ENCODE data around the gene PLEKHG5.
A peak's percentile ranks its signal among the peaks of the same experiment; 100 is the strongest.
"Not testable (repeated sequence)": the region's sequence is repeated elsewhere in the genome, so short reads cannot be mapped to it uniquely, and the experiment has no call there.

The PLEKHG5 gene

GRCh38 chr1:6445062-6445763, 46.3 kb downstream of the PLEKHG5 start:
- no peak for DNase-seq

GRCh38 chr1:6444377-6444776, 47.1 kb downstream of the PLEKHG5 start:
- no peak for DNase-seq

- no peak for DNase-seq
These were observed 47.9 kb downstream of the PLEKHG5 start for GRCh38 chr1:6443339-6444115.

GRCh38 chr1:6441586-6441985, 49.9 kb downstream of the PLEKHG5 start:
- DNase-seq = no peak

- peak; percentile 62 for DNase-seq
These were observed 51.0 kb downstream of the PLEKHG5 start for GRCh38 chr1:6440198-6441126.

GRCh38 chr1:6438047-6438525, 53.4 kb downstream of the PLEKHG5 start:
- DNase-seq = peak; percentile 51

- not testable (repeated sequence) for DNase-seq
These were observed 54.3 kb downstream of the PLEKHG5 start for GRCh38 chr1:6437012-6437700.

- DNase-seq = not testable (repeated sequence)
These were observed 55.2 kb downstream of the PLEKHG5 start for GRCh38 chr1:6436277-6436676.

- DNase-seq = no peak
These were observed 55.9 kb downstream of the PLEKHG5 start for GRCh38 chr1:6435547-6435946.

- no peak for DNase-seq
These were observed 56.3 kb downstream of the PLEKHG5 start for GRCh38 chr1:6435129-6435528.

- no peak for DNase-seq
These were observed 57.3 kb downstream of the PLEKHG5 start for GRCh38 chr1:6434186-6434585.

- not testable (repeated sequence) for DNase-seq
These were observed 59.6 kb downstream of the PLEKHG5 start for GRCh38 chr1:6431645-6432579.

GRCh38 chr1:6429660-6430411, 61.6 kb downstream of the PLEKHG5 start:
- DNase-seq = not testable (repeated sequence)

- not testable (repeated sequence) for DNase-seq
These were observed 63.0 kb downstream of the PLEKHG5 start for GRCh38 chr1:6428453-6428852.

GRCh38 chr1:6427441-6428390, 63.8 kb downstream of the PLEKHG5 start:
- no peak for DNase-seq

GRCh38 chr1:6426972-6427350, 64.5 kb downstream of the PLEKHG5 start:
- no peak for DNase-seq

- DNase-seq = no peak
These were observed 65.0 kb downstream of the PLEKHG5 start for GRCh38 chr1:6426277-6426971.

- DNase-seq = no peak
These were observed 65.8 kb downstream of the PLEKHG5 start for GRCh38 chr1:6425658-6426057.

All from NCI-H1436 (cell line).